ENCODE results near the gene BSND.
A peak's percentile ranks its signal among the peaks of the same experiment; 100 is the strongest.

Gene BSND

GRCh38 chr1:55021942-55022546 is 23.3 kb downstream of the BSND start (continued):
- no peak for TF ChIP-seq ZNF585B (tag by site-specific recombination; IDR thresholded peaks at IDR 0.05)
- no peak for TF ChIP-seq ZNF777 (tag by site-specific recombination; IDR thresholded peaks at IDR 0.05; ENCODE audit: borderline replicate concordance)
- TF ChIP-seq MZF1 (tag by site-specific recombination; IDR thresholded peaks at IDR 0.05; ENCODE audit: borderline replicate concordance) = no peak
- no peak for TF ChIP-seq ZNF426 (tag by site-specific recombination; IDR thresholded peaks at IDR 0.05)
- TF ChIP-seq ZFP3 (tag by site-specific recombination; IDR thresholded peaks at IDR 0.05; ENCODE audit: low read depth) = no peak
- TF ChIP-seq ZNF518A (tag by site-specific recombination; conservative IDR thresholded peaks at IDR 0.05; ENCODE audit: low read depth) = peak; percentile 43; the same call in 1 of the 2 replicates
- TF ChIP-seq ZNF350 (tag by site-specific recombination; IDR thresholded peaks at IDR 0.05) = no peak
- TF ChIP-seq ZNF2 (tag by site-specific recombination; IDR thresholded peaks at IDR 0.05) = peak; percentile 74
- no peak for TF ChIP-seq ZNF629 (tag by site-specific recombination; IDR thresholded peaks at IDR 0.05)
- TF ChIP-seq ZNF366 (tag by site-specific recombination; conservative IDR thresholded peaks at IDR 0.05) = no peak
- TF ChIP-seq ZNF23 (tag by site-specific recombination; IDR thresholded peaks at IDR 0.05; ENCODE audit: borderline replicate concordance) = no peak
- TF ChIP-seq PATZ1 (tag by site-specific recombination; IDR thresholded peaks at IDR 0.05) = peak; percentile 28; the same call in 1 of the 2 replicates
- TF ChIP-seq ZNF394 (tag by site-specific recombination; IDR thresholded peaks at IDR 0.05; ENCODE audit: borderline replicate concordance) = no peak
- peak; percentile 69 for TF ChIP-seq EGR2 (tag by site-specific recombination; IDR thresholded peaks at IDR 0.05; ENCODE audit: low read depth)
- no peak for TF ChIP-seq KLF9 (tag by site-specific recombination; IDR thresholded peaks at IDR 0.05; ENCODE audit: low read depth)
- no peak for TF ChIP-seq MYNN (tag by site-specific recombination; IDR thresholded peaks at IDR 0.05; ENCODE audit: borderline replicate concordance)
- TF ChIP-seq KLF17 (tag by site-specific recombination; IDR thresholded peaks at IDR 0.05) = peak; percentile 65; the same call in 1 of the 2 replicates
- TF ChIP-seq KLF1 (tag by site-specific recombination; IDR thresholded peaks at IDR 0.05) = no peak
- TF ChIP-seq SP3 (tag by site-specific recombination; IDR thresholded peaks at IDR 0.05) = no peak
- TF ChIP-seq ZNF623 (tag by site-specific recombination; IDR thresholded peaks at IDR 0.05) = no peak
- no peak for TF ChIP-seq ZBTB10 (tag by site-specific recombination; IDR thresholded peaks at IDR 0.05)
- no peak for TF ChIP-seq ZNF324 (tag by site-specific recombination; IDR thresholded peaks at IDR 0.05)
- no peak for TF ChIP-seq AEBP2 (tag by site-specific recombination; IDR thresholded peaks at IDR 0.05; ENCODE audit: borderline replicate concordance)
- no peak for TF ChIP-seq ZNF707 (tag by site-specific recombination; IDR thresholded peaks at IDR 0.05)
- TF ChIP-seq ZBTB21 (tag by site-specific recombination; IDR thresholded peaks at IDR 0.05) = no peak
- TF ChIP-seq ZNF654 (tag by site-specific recombination; IDR thresholded peaks at IDR 0.05; ENCODE audit: low read depth) = peak; percentile 91
- peak; percentile 90 for TF ChIP-seq ZNF121 (tag by site-specific recombination; IDR thresholded peaks at IDR 0.05)
- no peak for TF ChIP-seq ZNF24 (tag by site-specific recombination; IDR thresholded peaks at IDR 0.05)
- TF ChIP-seq ZFHX2 (tag by site-specific recombination; conservative IDR thresholded peaks at IDR 0.05) = peak; percentile 73

Measured in HEK293 (cell line).